ENCODE data around the gene FITM2. TPM values are rescaled to one million over a fixed set of nuclear protein-coding genes. Genes with fewer than 3 reads are reported as not detected.

FITM2 gene
- polyA plus RNA-seq, 1 experiment, result 6.7 TPM

GRCh38 chr20:44296011-44296410 lies 15.0 kb downstream of the FITM2 start:
- ChIA-PET POLR2A (no interaction called here), CTCF (interaction anchor here (2.4 kb wide), 1 partner anchor 15 kb away, joined by 9 read pairs; the partner anchor contains the start of gene FITM2)
- no peak for TF ChIP-seq CTCF (IDR thresholded peaks at IDR 0.05; ENCODE audit: insufficient read depth, low read depth, low read length)
- Histone ChIP-seq H3K4me3 (ENCODE audit: low read depth, low read length) (no peak overlapping the region), H3K27me3 (ENCODE audit: control insufficient read depth, insufficient read depth, low read length) (no peaks in the 10 kb centered on the region), H3K36me3 (ENCODE audit: control insufficient read depth, insufficient read depth, low read length) (no peaks in the 10 kb centered on the region)
- no peak for DNase-seq (ENCODE audit: low read depth)

GRCh38 chr20:44291754-44292153 lies 19.2 kb downstream of the FITM2 start:
- Histone ChIP-seq H3K27me3 (ENCODE audit: control insufficient read depth, insufficient read depth, low read length) (no peaks in the 10 kb centered on the region), H3K36me3 (ENCODE audit: control insufficient read depth, insufficient read depth, low read length) (no peaks in the 10 kb centered on the region), H3K4me3 (ENCODE audit: low read depth, low read length) (no peak overlapping the region)
- TF ChIP-seq CTCF (IDR thresholded peaks at IDR 0.05; ENCODE audit: insufficient read depth, low read depth, low read length), result no peak
- ChIA-PET POLR2A (no interaction called here), CTCF (interaction anchor here (0.7 to 1.2 kb wide), 3 partner anchors 9 to 510 kb away, joined by 3 to 5 read pairs (median 4); partner anchors contain the start of gene FITM2)
- DNase-seq (ENCODE audit: low read depth), result no peak

- ChIA-PET POLR2A (no interaction called here), CTCF (no interaction called here)
- Histone ChIP-seq H3K36me3 (ENCODE audit: control insufficient read depth, insufficient read depth, low read length) (no peaks in the 10 kb centered on the region), H3K27me3 (ENCODE audit: control insufficient read depth, insufficient read depth, low read length) (no peaks in the 10 kb centered on the region), H3K4me3 (ENCODE audit: low read depth, low read length) (no peak overlapping the region)
- DNase-seq (ENCODE audit: low read depth), result no peak
- no peak for TF ChIP-seq CTCF (IDR thresholded peaks at IDR 0.05; ENCODE audit: insufficient read depth, low read depth, low read length)
Measured at GRCh38 chr20:44288252-44288651, 22.8 kb downstream of the FITM2 start.

- no peak for DNase-seq (ENCODE audit: low read depth)
- Histone ChIP-seq H3K27me3 (ENCODE audit: control insufficient read depth, insufficient read depth, low read length) (no peaks in the 10 kb centered on the region), H3K4me3 (ENCODE audit: low read depth, low read length) (no peak overlapping the region), H3K36me3 (ENCODE audit: control insufficient read depth, insufficient read depth, low read length) (no peaks in the 10 kb centered on the region)
- TF ChIP-seq CTCF (IDR thresholded peaks at IDR 0.05; ENCODE audit: insufficient read depth, low read depth, low read length), result no peak
- POLR2A ChIA-PET, result no interaction called here
- CTCF ChIA-PET, result no interaction called here
Measured at GRCh38 chr20:44287272-44288097, 23.5 kb downstream of the FITM2 start.

- no peak for TF ChIP-seq CTCF (IDR thresholded peaks at IDR 0.05; ENCODE audit: insufficient read depth, low read depth, low read length)
- no peaks in the 10 kb centered on the region for H3K36me3 ChIP-seq (ENCODE audit: control insufficient read depth, insufficient read depth, low read length)
- ChIA-PET CTCF (interaction anchor here (2.0 kb wide), 1 partner anchor 27 kb away, joined by 4 read pairs; the partner anchor contains the start of gene FITM2), POLR2A (no interaction called here)
- H3K27me3 ChIP-seq (ENCODE audit: control insufficient read depth, insufficient read depth, low read length), result no peaks in the 10 kb centered on the region
- no peak overlapping the region for H3K4me3 ChIP-seq (ENCODE audit: low read depth, low read length)
- no peak for DNase-seq (ENCODE audit: low read depth)
Measured at GRCh38 chr20:44284032-44284431, 27.0 kb downstream of the FITM2 start.
